Kidney epithelial cell (primary cell): ENCODE data around the gene METTL9. TPM values are rescaled to one million over a fixed set of nuclear protein-coding genes. Genes with fewer than 3 reads are reported as not detected.

Experiments used
- DNase-seq: peaks from one replicate; pipeline ENCODE4 v3.0.0-alpha.2; 2010; ENCODE audit warnings: low read depth
- H3K27me3 ChIP-seq: 2 replicates; pipeline ENCODE4 v1.6.0; 2011; ENCODE audit warnings: low read length; ENCODE audit not compliant: control insufficient read depth, insufficient read depth
- H3K36me3 ChIP-seq: 2 replicates; pipeline ENCODE4 v1.5.1; 2011; ENCODE audit warnings: low read length; ENCODE audit not compliant: control insufficient read depth, insufficient read depth
- H3K4me3 ChIP-seq: 2 replicates; pipeline ENCODE4 v1.5.1; 2011; ENCODE audit warnings: low read depth, mild to moderate bottlenecking, control low read depth, low read length
- total RNA-seq: library from RNA; depleted of rRNA; stranded (reverse); fragments of >200 nt; gene quantifications from 2 replicates; pipeline ENCODE4 v1.2.3, GENCODE V29; 2015
- TF ChIP-seq, protein P1 (sequence below): IDR thresholded peaks from 2 replicates; pipeline ENCODE4 v1.5.1; 2011; ENCODE audit warnings: mild to moderate bottlenecking, moderate library complexity, low read length, control low read depth, inconsistent platforms; ENCODE audit not compliant: insufficient read depth, poor library complexity, severe bottlenecking

The METTL9 gene
- total RNA-seq, 1 donor from 2014 or later: 188 TPM

DNA sequence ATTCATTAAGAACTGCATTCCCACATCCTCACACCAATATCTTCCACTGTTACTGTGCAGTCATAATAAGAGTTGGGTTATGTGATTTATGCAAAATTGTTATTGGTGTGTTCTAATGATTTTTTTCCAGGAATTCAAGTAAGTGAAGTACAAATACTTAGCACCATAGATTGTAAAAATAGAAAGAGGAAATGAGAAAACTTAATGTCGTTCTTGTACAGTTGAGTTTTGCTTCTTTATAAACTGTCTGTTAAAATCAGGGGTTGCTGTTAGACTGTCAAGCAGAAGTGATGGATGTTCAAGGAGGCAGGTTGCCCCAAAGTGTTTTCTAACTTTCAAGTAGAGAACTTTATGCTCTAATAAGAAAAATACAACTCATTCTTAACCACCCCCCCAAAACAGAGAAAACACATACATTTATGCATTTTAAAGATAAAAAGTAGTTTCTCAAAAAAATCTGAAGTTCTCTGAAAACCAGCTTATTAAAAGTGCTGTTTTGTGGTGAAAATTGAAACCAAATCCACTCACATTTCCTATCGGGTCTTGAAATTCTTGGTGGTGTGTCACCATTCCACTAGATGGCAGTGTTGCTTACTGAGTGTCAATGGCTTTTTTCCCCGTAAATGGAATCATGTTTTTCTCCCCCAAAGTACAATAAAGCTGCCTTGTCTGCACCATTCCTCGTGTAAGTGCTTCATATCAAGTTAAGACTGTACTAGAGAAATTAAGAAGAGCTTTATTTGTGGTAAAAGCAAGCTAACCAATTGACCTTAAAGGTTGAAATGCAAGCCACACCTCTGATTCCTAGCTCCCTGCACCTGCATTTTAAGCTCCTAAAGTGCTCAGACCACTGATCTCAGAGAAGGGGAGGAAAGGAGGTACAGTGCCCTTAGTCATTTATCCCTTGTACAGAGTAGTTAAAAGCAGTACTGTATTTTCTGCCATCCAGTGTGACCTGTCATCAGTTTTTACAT, 57.7 kb downstream of the METTL9 start:
- peak; percentile 14 for DNase-seq
- Histone ChIP-seq H3K36me3 (no peaks in the 10 kb centered on the region), H3K27me3 (no peaks in the 10 kb centered on the region), H3K4me3 (no peak overlapping the region)
- TF ChIP-seq, protein P1, sequence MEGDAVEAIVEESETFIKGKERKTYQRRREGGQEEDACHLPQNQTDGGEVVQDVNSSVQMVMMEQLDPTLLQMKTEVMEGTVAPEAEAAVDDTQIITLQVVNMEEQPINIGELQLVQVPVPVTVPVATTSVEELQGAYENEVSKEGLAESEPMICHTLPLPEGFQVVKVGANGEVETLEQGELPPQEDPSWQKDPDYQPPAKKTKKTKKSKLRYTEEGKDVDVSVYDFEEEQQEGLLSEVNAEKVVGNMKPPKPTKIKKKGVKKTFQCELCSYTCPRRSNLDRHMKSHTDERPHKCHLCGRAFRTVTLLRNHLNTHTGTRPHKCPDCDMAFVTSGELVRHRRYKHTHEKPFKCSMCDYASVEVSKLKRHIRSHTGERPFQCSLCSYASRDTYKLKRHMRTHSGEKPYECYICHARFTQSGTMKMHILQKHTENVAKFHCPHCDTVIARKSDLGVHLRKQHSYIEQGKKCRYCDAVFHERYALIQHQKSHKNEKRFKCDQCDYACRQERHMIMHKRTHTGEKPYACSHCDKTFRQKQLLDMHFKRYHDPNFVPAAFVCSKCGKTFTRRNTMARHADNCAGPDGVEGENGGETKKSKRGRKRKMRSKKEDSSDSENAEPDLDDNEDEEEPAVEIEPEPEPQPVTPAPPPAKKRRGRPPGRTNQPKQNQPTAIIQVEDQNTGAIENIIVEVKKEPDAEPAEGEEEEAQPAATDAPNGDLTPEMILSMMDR: peak; percentile 83

DNA sequence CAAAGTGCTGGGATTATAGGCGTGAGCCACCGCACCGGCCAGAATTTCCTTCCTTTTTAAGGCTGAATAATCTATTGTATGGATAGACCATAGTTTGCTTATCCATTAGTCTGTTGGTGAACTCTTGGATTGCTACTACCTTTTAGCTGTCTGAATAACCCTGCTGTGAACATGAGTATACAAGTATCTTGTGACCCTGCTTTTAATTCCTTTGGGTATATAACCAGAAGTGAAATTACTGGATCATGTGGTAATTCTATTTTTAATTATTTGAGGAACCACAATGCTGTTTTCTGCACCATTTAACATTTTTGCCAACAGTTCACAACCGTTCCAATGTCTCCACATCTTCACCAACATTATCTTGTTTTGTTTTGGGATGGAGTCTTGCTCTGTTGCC, 59.7 kb downstream of the METTL9 start:
- Histone ChIP-seq H3K27me3 (peaks cover 6% of the 10 kb centered on the region), H3K4me3 (no peak overlapping the region), H3K36me3 (no peaks in the 10 kb centered on the region)
- TF ChIP-seq, protein P1: no peak
- no peak for DNase-seq

GRCh38 chr16:21663889-21664647, 64.7 kb downstream of the METTL9 start, which contains the start of gene OTOA:
Gene OTOA (plus strand): TSS chr16:21663968. CDS start chr16:21678515, 14,547 bp downstream.
- TF ChIP-seq, protein P1: no peak
- no peak within 1 kb of the TSS for H3K4me3 ChIP-seq
- peaks cover 16% of the 10 kb centered on the region for H3K27me3 ChIP-seq
- H3K36me3 ChIP-seq: no peaks in the 10 kb centered on the region
- DNase-seq: no peak

- Histone ChIP-seq H3K27me3 (peaks cover 16% of the 10 kb centered on the region), H3K4me3 (no peak overlapping the region), H3K36me3 (no peaks in the 10 kb centered on the region)
- TF ChIP-seq, protein P1: no peak
- no peak for DNase-seq
Measured at GRCh38 chr16:21664801-21665492, 65.6 kb downstream of the METTL9 start.

DNA sequence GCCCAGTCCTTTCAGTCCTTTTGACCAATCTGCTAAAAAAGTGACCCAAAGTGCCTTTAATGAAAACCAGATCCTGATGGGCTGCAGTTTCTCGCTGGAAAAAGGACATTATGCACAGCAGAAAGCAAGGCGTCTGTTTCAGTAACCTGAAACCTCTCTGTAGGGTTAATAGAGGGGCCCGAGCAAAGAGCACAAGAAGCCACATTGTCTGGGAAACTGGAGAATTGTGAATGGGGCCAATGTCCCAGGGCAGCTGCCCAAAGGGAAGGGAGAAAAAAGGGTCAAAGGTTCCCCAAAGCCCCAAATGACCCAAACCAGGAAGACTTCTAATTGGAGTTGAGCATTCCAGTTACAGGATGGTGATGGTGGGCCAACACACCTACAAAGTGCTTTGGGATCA, 67.4 kb downstream of the METTL9 start:
- TF ChIP-seq, protein P1: no peak
- Histone ChIP-seq H3K4me3 (no peak overlapping the region), H3K27me3 (peaks cover 16% of the 10 kb centered on the region), H3K36me3 (no peaks in the 10 kb centered on the region)
- DNase-seq: no peak
